GM12874 (cell line): ENCODE data around the gene ATP6V1A.

Source experiments
- TF ChIP-seq, protein P1 (sequence below): IDR thresholded peaks from 2 replicates; pipeline ENCODE4 v1.5.1; 2011; ENCODE audit warnings: low read depth, mild to moderate bottlenecking, control low read depth, low read length, moderate library complexity; ENCODE audit not compliant: insufficient read depth

Gene ATP6V1A

DNA sequence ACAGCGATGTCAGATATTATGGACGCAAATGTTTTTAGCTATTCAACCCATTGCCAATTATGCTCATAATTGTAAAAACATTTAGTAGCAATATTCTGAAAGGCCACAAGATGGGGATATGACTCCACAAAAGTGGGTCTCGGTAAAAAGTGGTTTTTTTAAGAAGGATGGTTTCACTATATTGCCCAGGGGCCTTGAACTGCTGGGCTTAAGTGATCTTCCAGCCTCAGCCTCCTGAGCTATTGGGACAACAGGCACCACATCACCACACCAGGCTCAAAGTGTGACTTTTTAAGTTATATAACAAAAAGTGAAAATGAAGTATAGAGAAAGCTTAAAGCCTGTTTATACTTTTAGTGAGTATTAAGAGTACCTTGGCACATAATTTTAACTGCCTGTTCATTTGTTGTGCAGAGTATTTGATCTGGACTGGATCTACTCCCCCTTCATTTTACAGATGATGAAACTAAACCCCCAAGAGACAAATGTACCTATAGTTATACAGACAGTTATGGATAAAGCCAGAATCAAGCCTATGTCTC, 10.2 kb upstream of the ATP6V1A start:
- TF ChIP-seq, protein P1, sequence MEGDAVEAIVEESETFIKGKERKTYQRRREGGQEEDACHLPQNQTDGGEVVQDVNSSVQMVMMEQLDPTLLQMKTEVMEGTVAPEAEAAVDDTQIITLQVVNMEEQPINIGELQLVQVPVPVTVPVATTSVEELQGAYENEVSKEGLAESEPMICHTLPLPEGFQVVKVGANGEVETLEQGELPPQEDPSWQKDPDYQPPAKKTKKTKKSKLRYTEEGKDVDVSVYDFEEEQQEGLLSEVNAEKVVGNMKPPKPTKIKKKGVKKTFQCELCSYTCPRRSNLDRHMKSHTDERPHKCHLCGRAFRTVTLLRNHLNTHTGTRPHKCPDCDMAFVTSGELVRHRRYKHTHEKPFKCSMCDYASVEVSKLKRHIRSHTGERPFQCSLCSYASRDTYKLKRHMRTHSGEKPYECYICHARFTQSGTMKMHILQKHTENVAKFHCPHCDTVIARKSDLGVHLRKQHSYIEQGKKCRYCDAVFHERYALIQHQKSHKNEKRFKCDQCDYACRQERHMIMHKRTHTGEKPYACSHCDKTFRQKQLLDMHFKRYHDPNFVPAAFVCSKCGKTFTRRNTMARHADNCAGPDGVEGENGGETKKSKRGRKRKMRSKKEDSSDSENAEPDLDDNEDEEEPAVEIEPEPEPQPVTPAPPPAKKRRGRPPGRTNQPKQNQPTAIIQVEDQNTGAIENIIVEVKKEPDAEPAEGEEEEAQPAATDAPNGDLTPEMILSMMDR, result peak; percentile 36; the same call in 1 of the 2 replicates

DNA sequence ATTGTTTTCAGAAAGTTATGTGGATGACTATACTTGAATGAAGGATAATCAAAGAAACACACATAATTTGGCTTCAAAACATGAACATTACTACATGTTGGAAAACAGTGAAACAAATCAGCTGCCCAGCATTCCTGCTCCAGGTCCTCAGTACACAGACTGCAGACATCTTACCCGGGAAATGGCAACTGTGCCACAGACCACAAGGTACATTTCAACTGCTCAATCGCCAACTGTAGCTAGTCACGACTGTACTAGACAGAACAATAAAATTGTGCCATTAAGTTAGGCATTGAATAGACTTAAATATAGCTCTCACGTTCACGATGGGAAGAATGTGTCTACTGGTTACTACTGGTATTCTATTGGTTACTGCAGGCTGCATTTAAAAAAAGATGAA, 5.7 kb upstream of the ATP6V1A start:
- TF ChIP-seq, protein P1, result no peak

DNA sequence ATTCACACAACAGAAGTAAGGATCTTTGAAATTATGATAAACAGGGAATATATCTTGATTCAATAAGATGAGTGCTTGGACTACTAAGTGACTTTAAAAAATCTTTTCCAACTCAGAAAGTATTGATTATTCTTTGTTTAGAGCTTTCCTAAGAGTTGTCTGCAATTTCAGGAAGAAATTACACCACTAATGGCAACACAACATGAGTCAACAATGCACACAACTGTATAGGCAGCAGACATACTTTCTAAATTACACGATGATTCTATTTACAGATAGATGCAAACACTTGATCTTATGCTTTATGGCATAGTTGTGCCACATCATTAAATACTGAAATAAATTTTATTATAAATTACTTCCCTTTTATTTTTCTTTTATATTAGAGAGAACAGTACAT, 5.2 kb upstream of the ATP6V1A start:
- TF ChIP-seq, protein P1, result no peak

DNA sequence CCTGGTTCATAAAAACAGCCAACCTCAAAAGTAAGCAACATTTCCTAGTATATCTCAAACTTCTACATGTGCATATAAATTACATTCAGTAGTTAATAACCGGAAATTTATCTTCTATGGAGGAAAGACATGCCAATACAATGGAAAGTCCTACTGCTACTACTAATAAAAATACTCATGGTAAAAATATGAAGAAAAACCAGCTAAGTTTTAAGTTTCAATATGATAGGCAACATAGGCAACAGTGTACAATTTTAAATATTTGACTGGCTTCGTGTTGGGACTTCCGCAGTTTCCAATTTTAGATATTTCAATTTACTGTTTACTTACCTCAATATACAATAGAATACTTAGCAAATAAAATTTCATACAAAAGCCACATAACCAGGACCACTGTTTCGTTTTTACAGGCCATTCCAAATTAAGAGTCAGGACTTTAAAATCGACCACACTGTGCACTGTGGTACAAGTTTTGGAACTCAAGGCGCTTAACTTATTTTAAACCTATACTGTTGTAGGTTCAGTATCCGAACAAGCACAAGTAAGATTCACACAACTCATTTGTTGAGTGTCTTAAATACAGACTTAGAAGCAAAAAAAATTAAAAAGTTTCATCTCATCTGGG, 3.7 kb upstream of the ATP6V1A start:
- TF ChIP-seq, protein P1, result no peak

DNA sequence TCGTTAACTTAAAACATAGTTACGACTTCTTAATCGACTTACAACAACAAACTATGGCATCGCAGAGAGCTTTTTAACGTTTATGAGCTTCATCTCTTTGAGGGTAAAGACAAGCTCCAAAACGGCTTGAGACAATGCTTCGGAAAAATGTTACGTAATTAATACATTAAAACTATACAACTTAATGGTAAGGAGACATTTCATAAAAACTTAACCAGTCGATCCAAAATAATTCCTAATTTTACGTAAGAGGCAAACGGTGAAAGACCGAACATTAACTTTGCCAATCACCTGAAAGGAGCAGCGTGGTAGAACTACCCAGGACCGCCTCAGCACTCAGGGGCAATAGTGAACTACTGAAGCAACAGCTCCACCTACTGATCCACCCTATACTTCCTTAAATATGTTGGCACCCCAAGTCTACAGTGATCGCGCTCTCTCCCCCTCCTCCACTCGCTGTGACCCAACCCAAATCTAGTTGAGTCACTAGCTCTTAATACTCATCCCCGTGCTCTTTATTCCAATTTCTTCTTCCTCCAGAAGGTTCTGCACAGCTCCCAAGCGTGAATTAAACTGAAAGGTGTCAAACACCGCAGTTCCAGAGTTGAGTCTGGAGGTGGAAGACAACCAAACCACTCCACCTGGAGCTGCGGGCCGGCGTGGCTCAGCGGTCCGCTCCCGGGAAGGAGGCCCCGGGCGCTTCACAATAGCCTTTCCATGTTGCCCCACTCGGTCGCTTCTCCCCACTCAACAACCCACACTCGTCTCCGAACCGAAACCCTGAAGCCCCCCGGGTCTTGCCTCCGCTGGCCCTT, 1.7 kb upstream of the ATP6V1A start:
- TF ChIP-seq, protein P1, result peak; percentile 65

DNA sequence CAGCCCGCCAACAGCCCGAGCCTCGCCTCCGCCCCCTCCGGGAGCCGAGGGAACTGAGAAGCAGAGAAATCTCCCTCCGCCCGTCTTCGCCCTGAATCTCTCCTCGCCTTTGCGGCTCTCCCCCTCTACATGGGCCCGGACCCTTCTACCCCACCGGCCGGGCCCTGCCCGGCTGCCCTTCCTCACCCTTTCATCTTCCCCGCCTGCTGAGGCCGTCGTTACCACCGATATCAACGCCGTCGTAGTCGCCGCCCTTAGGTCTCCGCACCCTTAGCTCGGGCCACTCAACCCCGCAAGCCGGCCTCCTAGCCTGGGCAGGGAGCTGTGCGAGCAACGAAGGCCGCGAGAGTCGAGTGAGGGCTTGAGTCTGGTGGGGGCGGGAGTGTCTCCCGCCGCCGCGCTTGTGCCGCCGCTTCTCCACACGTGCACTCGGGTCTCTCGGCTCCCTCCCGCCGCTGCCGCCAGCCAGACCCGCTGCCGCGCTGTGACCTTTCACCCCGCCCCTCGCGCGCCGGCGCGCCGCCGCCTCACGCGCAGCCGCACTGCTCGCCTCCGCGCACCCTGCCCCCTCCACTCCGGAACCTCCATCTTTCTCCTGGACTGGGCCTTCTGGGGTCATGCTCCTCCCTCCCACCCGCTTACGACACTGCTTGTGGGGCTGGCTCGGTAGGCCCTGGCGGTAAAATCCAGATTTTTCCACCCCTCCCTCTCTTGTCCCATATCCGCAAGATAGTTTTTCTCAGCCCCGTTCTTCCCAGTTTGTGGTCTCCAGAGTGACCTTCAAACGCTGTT, 883 bp upstream of the ATP6V1A start, which contains the start of gene NAA50:
TSS of gene NAA50 (minus strand) at position 494 of the 792 bp plus-strand sequence. CDS start at position 194, 300 bp downstream.
- TF ChIP-seq, protein P1, result peak; percentile 48
